MM.1S (cell line): ENCODE measurements around the gene TPSAB1.

Experiments
- CTCF ChIP-seq: fragments of 300-600 bp; sonication (generic); IDR thresholded peaks from 2 replicates; pipeline ENCODE4 v1.5.1; 2016; ENCODE audit warnings: antibody characterized with exemption, low read length, mixed read lengths
- EZH2 ChIP-seq: fragments of 300-600 bp; sonication (generic); optimal IDR thresholded peaks from 2 replicates; pipeline ENCODE3; 2017; ENCODE audit warnings: low read depth, mild to moderate bottlenecking, antibody characterized with exemption, low read length, mixed read lengths

DNA sequence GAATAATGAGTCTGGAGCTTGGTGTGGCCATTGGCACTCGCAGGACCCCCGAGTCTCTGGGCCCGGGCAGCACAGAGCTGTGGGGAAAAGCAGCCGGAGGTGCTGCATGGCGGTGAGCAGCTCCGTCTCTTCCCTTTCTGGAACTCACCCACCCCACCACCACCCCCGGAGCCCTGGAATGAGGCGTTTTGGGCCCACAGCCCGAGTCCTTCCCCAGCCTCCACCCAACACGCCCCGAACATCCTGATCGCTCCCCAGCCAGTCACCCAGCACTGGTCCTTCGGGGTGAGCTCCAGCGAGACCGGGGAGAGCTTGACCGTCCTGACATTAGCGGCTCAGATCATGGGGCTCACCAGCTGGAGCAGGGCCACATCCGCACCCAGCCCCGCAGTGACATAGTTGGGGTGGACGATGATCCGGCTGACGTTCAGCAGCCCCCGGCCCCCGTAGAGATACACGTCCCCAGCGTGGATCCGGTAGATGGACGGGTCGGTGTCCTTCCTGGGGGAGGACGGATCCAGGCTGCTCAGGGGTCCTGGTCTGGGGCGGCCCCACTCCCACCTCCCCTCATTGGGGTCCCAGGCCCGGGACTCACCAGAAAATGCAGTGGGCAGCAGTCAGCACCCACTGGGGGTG, 21.8 kb downstream of the TPSAB1 start:
- TF ChIP-seq CTCF = no peak
- TF ChIP-seq EZH2 = no peak
